Measurements from ENCODE around the gene LANCL2. TPM values are rescaled to one million over a fixed set of nuclear protein-coding genes. Genes with fewer than 3 reads are reported as not detected.

The LANCL2 gene
- total RNA-seq, 1 experiment from 2014 or later, result 26.4 TPM

DNA sequence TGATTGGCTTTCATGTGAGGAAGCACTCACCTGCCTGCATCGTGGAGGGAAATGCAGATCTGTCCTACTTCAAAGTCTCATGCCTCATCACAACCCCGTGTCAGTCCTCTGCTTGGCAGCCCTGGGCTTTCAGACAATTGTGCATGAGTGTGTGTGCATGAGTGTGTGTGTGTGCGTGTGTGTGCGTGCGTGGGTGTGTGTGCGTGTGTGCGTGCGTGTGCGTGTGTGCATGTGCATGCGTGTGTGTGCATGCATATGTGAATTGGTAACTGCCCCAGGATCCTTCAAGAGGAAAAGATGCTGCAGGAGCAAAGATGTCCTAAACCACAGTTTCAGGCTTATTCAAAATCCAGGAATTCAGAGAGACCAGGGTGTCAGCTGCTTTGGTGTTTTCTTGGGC, 71.3 kb downstream of the LANCL2 start:
- H4K5ac ChIP-seq (ENCODE audit: insufficient read length, low read depth, low read length), result no peak overlapping the region
- H3K27ac ChIP-seq (ENCODE audit: insufficient read length, low read depth, low read length), result no peak overlapping the region
- no peak overlapping the region for H3K18ac ChIP-seq (ENCODE audit: insufficient read length, low read depth, low read length)
- H2BK120ac ChIP-seq (ENCODE audit: low read depth, low read length, poor library complexity, severe bottlenecking), result no peak overlapping the region
- Mint-ChIP-seq H3K27ac (no peak overlapping the region), H3K27me3 (ENCODE audit: low read depth) (peaks cover 3% of the 10 kb centered on the region; the same call in 1 of the 2 replicates), H3K4me1 (peaks cover 6 to 7% of the 10 kb centered on the region in 2 experiments; a peak in 3 of 4 replicates), H3K9me3 (no peaks in the 10 kb centered on the region), H3K4me3 (no peak overlapping the region), H3K36me3 (ENCODE audit: insufficient read depth in 1 of 3, low read depth in 3 of 3) (no peaks in the 10 kb centered on the region)
- H3K27me3 ChIP-seq (ENCODE audit: insufficient read depth, low read length), result no peaks in the 10 kb centered on the region
- H3K4me2 ChIP-seq (ENCODE audit: insufficient read depth, insufficient read length, low read length), result no peak overlapping the region
- H2AK5ac ChIP-seq (ENCODE audit: insufficient read length, low read length), result no peak overlapping the region
- no peaks in the 10 kb centered on the region for H3K79me2 ChIP-seq (ENCODE audit: insufficient read depth, low read length)
- no peak overlapping the region for H3K9ac ChIP-seq (ENCODE audit: extremely low read depth, insufficient read length, low read length)
- H3T11ph ChIP-seq (ENCODE audit: low read length), result no peak overlapping the region
- no CpG with 5 or more reads among the region's 10 CpGs for WGBS (ENCODE audit: extremely low coverage, insufficient read length, low lambda C conversion rate)
- no peak for TF ChIP-seq CTCF (conservative IDR thresholded peaks at IDR 0.05)
- H3K4ac ChIP-seq (ENCODE audit: low read depth, low read length), result no peak overlapping the region
- H3K23ac ChIP-seq (ENCODE audit: insufficient read length, low read depth, low read length), result no peak overlapping the region
- H2BK5ac ChIP-seq (ENCODE audit: insufficient read length, low read length), result no peak overlapping the region
- no peak overlapping the region for H2AFZ ChIP-seq (ENCODE audit: low read length)
- no peak overlapping the region; the same call in 1 of the 2 replicates for H3K14ac ChIP-seq (ENCODE audit: insufficient read depth, low read length)
- H3K79me1 ChIP-seq (ENCODE audit: insufficient read depth, low read depth, low read length, poor library complexity, severe bottlenecking), result no peaks in the 10 kb centered on the region
- DNase-seq, result no peak
- no peaks in the 10 kb centered on the region for H3K4me1 ChIP-seq (ENCODE audit: insufficient read depth, low read length)
- no peaks in the 10 kb centered on the region for H3K9me3 ChIP-seq (ENCODE audit: control insufficient read depth, low read depth, low read length)
- H2BK15ac ChIP-seq (ENCODE audit: low read depth, low read length), result no peak overlapping the region
- H4K91ac ChIP-seq (ENCODE audit: insufficient read length, low read depth, low read length), result no peak overlapping the region
- H2BK12ac ChIP-seq (ENCODE audit: insufficient read length, low read depth, low read length), result no peak overlapping the region
- no peak overlapping the region for H3K56ac ChIP-seq (ENCODE audit: insufficient read length, low read depth, low read length)
- no peaks in the 10 kb centered on the region for H4K20me1 ChIP-seq (ENCODE audit: control insufficient read depth, insufficient read depth, insufficient read length)
- no peaks in the 10 kb centered on the region for H3K23me2 ChIP-seq (ENCODE audit: insufficient read length, low read depth, low read length, poor library complexity, severe bottlenecking)
- no peak overlapping the region for H4K8ac ChIP-seq (replicated peaks; ENCODE audit: insufficient read length, low read depth, low read length)
- H2BK20ac ChIP-seq (ENCODE audit: low read depth, low read length, poor library complexity, severe bottlenecking), result no peak overlapping the region

All from H9 (cell line).